ENCODE results near the gene RYK. TPM values are rescaled to one million over a fixed set of nuclear protein-coding genes. Genes with fewer than 3 reads are reported as not detected.

The RYK gene
- total RNA-seq, 1 experiment from 2014 or later = 54.2 TPM

DNA sequence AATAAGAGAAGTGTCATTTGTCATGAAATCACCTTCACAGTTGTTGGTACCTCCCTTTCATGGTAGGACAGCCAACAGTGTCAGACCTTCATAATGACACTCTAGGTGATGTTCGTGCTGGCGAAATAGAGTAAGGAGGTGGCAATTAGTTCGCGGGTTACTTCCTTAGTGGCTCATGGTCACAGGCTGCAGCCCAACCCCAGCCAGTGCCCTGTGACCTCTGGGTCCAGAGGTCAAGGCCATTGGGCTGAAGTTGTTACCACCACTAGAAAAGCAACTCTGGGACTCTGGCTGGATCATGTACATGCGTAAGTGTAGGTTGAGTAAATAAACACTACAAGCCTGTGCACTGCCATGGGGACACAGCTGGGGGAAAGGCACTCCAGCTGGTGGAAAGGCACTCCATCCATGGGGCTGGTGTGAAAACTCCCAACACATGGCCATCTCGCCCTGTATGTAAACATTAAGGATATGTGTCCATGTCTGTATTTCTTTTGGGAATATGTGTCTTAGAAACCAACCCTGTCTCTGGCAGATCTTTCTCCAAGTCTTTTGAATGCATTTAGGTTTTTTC lies 106.7 kb downstream of the RYK start:
- TF ChIP-seq, protein P1, sequence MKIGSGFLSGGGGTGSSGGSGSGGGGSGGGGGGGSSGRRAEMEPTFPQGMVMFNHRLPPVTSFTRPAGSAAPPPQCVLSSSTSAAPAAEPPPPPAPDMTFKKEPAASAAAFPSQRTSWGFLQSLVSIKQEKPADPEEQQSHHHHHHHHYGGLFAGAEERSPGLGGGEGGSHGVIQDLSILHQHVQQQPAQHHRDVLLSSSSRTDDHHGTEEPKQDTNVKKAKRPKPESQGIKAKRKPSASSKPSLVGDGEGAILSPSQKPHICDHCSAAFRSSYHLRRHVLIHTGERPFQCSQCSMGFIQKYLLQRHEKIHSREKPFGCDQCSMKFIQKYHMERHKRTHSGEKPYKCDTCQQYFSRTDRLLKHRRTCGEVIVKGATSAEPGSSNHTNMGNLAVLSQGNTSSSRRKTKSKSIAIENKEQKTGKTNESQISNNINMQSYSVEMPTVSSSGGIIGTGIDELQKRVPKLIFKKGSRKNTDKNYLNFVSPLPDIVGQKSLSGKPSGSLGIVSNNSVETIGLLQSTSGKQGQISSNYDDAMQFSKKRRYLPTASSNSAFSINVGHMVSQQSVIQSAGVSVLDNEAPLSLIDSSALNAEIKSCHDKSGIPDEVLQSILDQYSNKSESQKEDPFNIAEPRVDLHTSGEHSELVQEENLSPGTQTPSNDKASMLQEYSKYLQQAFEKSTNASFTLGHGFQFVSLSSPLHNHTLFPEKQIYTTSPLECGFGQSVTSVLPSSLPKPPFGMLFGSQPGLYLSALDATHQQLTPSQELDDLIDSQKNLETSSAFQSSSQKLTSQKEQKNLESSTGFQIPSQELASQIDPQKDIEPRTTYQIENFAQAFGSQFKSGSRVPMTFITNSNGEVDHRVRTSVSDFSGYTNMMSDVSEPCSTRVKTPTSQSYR (CRISPR knock-in tag; IDR thresholded peaks at IDR 0.05) = no peak
- TF ChIP-seq RORB (CRISPR knock-in tag; IDR thresholded peaks at IDR 0.05) = no peak
- TF ChIP-seq, protein P2, sequence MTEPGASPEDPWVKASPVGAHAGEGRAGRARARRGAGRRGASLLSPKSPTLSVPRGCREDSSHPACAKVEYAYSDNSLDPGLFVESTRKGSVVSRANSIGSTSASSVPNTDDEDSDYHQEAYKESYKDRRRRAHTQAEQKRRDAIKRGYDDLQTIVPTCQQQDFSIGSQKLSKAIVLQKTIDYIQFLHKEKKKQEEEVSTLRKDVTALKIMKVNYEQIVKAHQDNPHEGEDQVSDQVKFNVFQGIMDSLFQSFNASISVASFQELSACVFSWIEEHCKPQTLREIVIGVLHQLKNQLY (CRISPR knock-in tag; IDR thresholded peaks at IDR 0.05) = no peak
- TF ChIP-seq, protein P3, sequence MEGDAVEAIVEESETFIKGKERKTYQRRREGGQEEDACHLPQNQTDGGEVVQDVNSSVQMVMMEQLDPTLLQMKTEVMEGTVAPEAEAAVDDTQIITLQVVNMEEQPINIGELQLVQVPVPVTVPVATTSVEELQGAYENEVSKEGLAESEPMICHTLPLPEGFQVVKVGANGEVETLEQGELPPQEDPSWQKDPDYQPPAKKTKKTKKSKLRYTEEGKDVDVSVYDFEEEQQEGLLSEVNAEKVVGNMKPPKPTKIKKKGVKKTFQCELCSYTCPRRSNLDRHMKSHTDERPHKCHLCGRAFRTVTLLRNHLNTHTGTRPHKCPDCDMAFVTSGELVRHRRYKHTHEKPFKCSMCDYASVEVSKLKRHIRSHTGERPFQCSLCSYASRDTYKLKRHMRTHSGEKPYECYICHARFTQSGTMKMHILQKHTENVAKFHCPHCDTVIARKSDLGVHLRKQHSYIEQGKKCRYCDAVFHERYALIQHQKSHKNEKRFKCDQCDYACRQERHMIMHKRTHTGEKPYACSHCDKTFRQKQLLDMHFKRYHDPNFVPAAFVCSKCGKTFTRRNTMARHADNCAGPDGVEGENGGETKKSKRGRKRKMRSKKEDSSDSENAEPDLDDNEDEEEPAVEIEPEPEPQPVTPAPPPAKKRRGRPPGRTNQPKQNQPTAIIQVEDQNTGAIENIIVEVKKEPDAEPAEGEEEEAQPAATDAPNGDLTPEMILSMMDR (IDR thresholded peaks at IDR 0.05) = no peak
- TF ChIP-seq, protein P4, sequence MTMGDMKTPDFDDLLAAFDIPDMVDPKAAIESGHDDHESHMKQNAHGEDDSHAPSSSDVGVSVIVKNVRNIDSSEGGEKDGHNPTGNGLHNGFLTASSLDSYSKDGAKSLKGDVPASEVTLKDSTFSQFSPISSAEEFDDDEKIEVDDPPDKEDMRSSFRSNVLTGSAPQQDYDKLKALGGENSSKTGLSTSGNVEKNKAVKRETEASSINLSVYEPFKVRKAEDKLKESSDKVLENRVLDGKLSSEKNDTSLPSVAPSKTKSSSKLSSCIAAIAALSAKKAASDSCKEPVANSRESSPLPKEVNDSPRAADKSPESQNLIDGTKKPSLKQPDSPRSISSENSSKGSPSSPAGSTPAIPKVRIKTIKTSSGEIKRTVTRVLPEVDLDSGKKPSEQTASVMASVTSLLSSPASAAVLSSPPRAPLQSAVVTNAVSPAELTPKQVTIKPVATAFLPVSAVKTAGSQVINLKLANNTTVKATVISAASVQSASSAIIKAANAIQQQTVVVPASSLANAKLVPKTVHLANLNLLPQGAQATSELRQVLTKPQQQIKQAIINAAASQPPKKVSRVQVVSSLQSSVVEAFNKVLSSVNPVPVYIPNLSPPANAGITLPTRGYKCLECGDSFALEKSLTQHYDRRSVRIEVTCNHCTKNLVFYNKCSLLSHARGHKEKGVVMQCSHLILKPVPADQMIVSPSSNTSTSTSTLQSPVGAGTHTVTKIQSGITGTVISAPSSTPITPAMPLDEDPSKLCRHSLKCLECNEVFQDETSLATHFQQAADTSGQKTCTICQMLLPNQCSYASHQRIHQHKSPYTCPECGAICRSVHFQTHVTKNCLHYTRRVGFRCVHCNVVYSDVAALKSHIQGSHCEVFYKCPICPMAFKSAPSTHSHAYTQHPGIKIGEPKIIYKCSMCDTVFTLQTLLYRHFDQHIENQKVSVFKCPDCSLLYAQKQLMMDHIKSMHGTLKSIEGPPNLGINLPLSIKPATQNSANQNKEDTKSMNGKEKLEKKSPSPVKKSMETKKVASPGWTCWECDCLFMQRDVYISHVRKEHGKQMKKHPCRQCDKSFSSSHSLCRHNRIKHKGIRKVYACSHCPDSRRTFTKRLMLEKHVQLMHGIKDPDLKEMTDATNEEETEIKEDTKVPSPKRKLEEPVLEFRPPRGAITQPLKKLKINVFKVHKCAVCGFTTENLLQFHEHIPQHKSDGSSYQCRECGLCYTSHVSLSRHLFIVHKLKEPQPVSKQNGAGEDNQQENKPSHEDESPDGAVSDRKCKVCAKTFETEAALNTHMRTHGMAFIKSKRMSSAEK (CRISPR knock-in tag; IDR thresholded peaks at IDR 0.05; ENCODE audit: borderline replicate concordance) = no peak
- TF ChIP-seq, protein P5, sequence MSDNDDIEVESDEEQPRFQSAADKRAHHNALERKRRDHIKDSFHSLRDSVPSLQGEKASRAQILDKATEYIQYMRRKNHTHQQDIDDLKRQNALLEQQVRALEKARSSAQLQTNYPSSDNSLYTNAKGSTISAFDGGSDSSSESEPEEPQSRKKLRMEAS (CRISPR knock-in tag; IDR thresholded peaks at IDR 0.05) = no peak
- TF ChIP-seq, protein P6, sequence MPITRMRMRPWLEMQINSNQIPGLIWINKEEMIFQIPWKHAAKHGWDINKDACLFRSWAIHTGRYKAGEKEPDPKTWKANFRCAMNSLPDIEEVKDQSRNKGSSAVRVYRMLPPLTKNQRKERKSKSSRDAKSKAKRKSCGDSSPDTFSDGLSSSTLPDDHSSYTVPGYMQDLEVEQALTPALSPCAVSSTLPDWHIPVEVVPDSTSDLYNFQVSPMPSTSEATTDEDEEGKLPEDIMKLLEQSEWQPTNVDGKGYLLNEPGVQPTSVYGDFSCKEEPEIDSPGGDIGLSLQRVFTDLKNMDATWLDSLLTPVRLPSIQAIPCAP (CRISPR knock-in tag; IDR thresholded peaks at IDR 0.05) = no peak
- TF ChIP-seq ZNF138 (CRISPR knock-in tag; conservative IDR thresholded peaks at IDR 0.05) = no peak
- TF ChIP-seq ZNF671 (CRISPR knock-in tag; IDR thresholded peaks at IDR 0.05) = no peak
- TF ChIP-seq, protein P7, sequence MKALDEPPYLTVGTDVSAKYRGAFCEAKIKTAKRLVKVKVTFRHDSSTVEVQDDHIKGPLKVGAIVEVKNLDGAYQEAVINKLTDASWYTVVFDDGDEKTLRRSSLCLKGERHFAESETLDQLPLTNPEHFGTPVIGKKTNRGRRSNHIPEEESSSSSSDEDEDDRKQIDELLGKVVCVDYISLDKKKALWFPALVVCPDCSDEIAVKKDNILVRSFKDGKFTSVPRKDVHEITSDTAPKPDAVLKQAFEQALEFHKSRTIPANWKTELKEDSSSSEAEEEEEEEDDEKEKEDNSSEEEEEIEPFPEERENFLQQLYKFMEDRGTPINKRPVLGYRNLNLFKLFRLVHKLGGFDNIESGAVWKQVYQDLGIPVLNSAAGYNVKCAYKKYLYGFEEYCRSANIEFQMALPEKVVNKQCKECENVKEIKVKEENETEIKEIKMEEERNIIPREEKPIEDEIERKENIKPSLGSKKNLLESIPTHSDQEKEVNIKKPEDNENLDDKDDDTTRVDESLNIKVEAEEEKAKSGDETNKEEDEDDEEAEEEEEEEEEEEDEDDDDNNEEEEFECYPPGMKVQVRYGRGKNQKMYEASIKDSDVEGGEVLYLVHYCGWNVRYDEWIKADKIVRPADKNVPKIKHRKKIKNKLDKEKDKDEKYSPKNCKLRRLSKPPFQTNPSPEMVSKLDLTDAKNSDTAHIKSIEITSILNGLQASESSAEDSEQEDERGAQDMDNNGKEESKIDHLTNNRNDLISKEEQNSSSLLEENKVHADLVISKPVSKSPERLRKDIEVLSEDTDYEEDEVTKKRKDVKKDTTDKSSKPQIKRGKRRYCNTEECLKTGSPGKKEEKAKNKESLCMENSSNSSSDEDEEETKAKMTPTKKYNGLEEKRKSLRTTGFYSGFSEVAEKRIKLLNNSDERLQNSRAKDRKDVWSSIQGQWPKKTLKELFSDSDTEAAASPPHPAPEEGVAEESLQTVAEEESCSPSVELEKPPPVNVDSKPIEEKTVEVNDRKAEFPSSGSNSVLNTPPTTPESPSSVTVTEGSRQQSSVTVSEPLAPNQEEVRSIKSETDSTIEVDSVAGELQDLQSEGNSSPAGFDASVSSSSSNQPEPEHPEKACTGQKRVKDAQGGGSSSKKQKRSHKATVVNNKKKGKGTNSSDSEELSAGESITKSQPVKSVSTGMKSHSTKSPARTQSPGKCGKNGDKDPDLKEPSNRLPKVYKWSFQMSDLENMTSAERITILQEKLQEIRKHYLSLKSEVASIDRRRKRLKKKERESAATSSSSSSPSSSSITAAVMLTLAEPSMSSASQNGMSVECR (CRISPR knock-in tag; IDR thresholded peaks at IDR 0.05; ENCODE audit: borderline replicate concordance) = no peak
- TF ChIP-seq ETV6 (CRISPR knock-in tag; IDR thresholded peaks at IDR 0.05) = no peak
- no peak for TF ChIP-seq CBFB (CRISPR knock-in tag; IDR thresholded peaks at IDR 0.05; ENCODE audit: low read depth)
- TF ChIP-seq, protein P8, sequence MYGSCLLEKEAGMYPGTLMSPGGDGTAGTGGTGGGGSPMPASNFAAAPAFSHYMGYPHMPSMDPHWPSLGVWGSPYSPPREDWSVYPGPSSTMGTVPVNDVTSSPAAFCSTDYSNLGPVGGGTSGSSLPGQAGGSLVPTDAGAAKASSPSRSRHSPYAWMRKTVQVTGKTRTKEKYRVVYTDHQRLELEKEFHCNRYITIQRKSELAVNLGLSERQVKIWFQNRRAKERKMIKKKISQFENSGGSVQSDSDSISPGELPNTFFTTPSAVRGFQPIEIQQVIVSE (CRISPR knock-in tag; IDR thresholded peaks at IDR 0.05; ENCODE audit: borderline replicate concordance) = no peak
- Mint-ChIP-seq H3K36me3 (peaks cover 30% of the 10 kb centered on the region), H3K4me1 (peaks cover 8% of the 10 kb centered on the region), H3K27me3 (ENCODE audit: low read depth) (no peaks in the 10 kb centered on the region), H3K9me3 (peaks cover 18% of the 10 kb centered on the region), H3K4me3 (no peak overlapping the region), H3K27ac (no peak overlapping the region)
- ChIA-PET POLR2A (no interaction called here), CTCF (interaction anchor here (0.7 to 1.0 kb wide), 2 partner anchors 68 to 155 kb away, joined by 3 read pairs; no protein-coding TSS in a partner anchor)
- ATAC-seq (no peak), DNase-seq (ENCODE audit: low spot score) (no peak)
